Spleen (tissue), 7 donors: ENCODE data around the gene CNTN5.

Experiments
- POLR2A ChIP-seq, 3 donors: fragments of 450-650 bp; IDR thresholded peaks; one replicate each; pipeline ENCODE4 v1.5.1; 2017; ENCODE audit warnings: antibody characterized with exemption in 3 of 3, mild to moderate bottlenecking in 1 of 3
- POLR2AphosphoS5 ChIP-seq, 3 donors: sonication (generic); formaldehyde crosslinking; IDR thresholded peaks; one replicate each; pipeline ENCODE4 v1.5.1; 2017; ENCODE audit warnings: antibody characterized with exemption in 3 of 3
- TF ChIP-seq, protein P1 (sequence below), 11 experiments: fragments of 200-600 bp in 7 of 11; fragments of 450-650 bp in 4 of 11; sonication (generic) in 4 of 11; IDR thresholded peaks in 8 of 11; conservative IDR thresholded peaks in 3 of 11; 1 replicate in 7 of 11; 2 replicates in 4 of 11; pipeline versions ENCODE4 v1.4.0 to v1.8.0; 2016 to 2021; ENCODE audit warnings: antibody characterized with exemption in 11 of 11, inconsistent platforms in 4 of 11, mild to moderate bottlenecking in 1 of 11
- donor health status: DM: no; HTN: no; CAD: no; lungs with moderate emphysema.
- donor health status: DM: no; HTN: no; CAD: no.
- donor health status: DM: no; HTN: no; CAD: no.

DNA sequence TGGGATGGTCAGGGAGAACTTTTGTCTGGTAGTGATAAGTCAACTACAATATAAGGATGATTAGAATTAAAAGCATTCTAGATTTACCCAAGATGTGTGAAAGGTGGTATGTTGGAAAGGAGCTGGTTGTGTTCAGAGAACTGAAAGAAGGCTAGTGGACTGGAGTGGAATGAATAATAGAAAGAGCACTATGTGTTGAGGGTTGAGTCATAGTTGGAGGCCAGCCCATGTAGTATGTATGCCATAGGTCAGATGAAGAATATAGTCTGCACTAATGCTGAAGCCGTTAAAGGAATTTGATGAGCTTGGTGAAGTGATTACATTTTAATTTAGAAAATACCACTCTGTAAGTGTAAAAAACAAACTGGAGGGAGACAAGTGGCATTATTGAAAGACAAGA, 514.1 kb downstream of the CNTN5 start:
- TF ChIP-seq, protein P1, sequence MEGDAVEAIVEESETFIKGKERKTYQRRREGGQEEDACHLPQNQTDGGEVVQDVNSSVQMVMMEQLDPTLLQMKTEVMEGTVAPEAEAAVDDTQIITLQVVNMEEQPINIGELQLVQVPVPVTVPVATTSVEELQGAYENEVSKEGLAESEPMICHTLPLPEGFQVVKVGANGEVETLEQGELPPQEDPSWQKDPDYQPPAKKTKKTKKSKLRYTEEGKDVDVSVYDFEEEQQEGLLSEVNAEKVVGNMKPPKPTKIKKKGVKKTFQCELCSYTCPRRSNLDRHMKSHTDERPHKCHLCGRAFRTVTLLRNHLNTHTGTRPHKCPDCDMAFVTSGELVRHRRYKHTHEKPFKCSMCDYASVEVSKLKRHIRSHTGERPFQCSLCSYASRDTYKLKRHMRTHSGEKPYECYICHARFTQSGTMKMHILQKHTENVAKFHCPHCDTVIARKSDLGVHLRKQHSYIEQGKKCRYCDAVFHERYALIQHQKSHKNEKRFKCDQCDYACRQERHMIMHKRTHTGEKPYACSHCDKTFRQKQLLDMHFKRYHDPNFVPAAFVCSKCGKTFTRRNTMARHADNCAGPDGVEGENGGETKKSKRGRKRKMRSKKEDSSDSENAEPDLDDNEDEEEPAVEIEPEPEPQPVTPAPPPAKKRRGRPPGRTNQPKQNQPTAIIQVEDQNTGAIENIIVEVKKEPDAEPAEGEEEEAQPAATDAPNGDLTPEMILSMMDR (IDR thresholded peaks at IDR 0.05 in 8 of 11, conservative IDR thresholded peaks at IDR 0.05 in 3 of 11) = no peak
- no peak for TF ChIP-seq POLR2AphosphoS5 (IDR thresholded peaks at IDR 0.05)
- TF ChIP-seq POLR2A (IDR thresholded peaks at IDR 0.05) = no peak
